Neuron (in vitro differentiated cells): ENCODE results near the gene RNASE7.

Experiments used
- H2AFZ ChIP-seq: one replicate; pipeline ENCODE4 v1.6.1; 2013; ENCODE audit warnings: low read depth, mild to moderate bottlenecking, inconsistent platforms, low read length, moderate library complexity
- H3K27me3 ChIP-seq: one replicate; pipeline ENCODE4 v1.6.1; 2013; ENCODE audit warnings: low read length; ENCODE audit not compliant: insufficient read depth
- H3K36me3 ChIP-seq: one replicate; pipeline ENCODE4 v1.6.1; 2013; ENCODE audit warnings: low read length; ENCODE audit not compliant: insufficient read depth
- H3K4me1 ChIP-seq: one replicate; pipeline ENCODE4 v1.6.1; 2013; ENCODE audit warnings: low read length; ENCODE audit not compliant: insufficient read depth
- H3K4me3 ChIP-seq: 2 replicates; pipeline ENCODE4 v1.5.1; 2013; ENCODE audit warnings: mild to moderate bottlenecking, low read length, moderate library complexity
- H3K9me3 ChIP-seq: one replicate; pipeline ENCODE4 v1.6.1; 2013; ENCODE audit warnings: low read length

Gene RNASE7

DNA sequence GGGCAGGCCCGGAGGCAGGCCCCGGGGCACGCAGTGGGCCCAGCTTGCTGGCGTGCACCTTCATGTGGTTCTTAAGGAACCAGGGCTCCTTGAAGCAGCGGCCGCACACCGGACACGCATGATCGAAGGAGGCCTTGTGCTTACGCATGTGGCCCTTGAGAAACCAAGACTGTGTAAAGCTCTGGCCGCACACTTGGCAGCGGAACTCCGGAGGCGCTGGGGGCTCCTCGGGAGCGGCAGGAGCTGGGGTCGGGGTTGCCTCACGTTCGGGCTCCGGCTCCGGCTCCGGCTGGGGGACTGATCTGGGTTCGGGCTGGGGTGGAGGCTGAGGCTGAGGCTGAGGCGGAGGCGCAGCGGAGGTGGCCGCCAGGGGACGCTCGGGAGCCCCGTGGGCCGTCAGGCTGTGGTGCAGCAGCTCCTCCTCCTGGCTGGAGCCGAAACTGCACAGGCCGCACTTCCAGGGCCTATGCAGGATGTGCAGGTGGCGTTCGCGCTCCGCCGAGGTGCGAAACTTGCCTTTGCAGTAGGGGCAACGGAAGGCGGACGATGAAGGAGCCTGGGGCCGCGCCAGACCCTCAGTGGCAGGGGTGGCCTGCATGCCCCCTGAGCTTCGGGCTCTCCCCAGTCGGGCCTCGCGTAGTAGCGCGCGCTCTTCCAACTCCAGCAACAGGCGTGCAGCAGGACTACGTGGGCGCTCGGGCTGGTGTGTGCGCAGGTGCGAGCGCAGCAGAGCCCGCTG is 50.3 kb downstream of the RNASE7 start:
- Histone ChIP-seq H3K9me3 (no peaks in the 10 kb centered on the region), H3K4me1 (peaks cover 50% of the 10 kb centered on the region), H2AFZ (no peak overlapping the region), H3K27me3 (no peaks in the 10 kb centered on the region), H3K4me3 (no peak overlapping the region), H3K36me3 (peaks cover 48% of the 10 kb centered on the region)

DNA sequence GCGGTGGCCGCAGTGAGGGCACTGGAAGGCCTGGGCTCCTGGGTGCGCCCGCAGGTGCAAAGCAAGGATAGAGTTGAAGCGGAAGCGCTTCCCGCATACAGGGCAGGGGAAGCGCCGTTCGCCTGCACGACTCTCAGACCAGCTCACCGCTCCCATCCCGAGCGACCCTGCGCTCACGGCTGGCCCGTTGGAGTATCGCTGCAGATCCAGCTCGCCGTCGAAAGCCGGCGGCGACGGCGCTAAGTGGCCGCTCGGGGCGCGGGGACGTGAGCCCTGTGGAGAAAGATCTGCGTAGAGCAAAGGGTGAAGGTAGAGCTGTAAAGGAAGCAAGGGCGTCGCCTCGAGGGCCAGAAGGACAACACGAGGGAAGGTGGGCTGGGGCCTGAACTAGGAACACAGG is 50.9 kb downstream of the RNASE7 start:
- H3K9me3 ChIP-seq: no peaks in the 10 kb centered on the region
- peaks cover 46% of the 10 kb centered on the region for H3K4me1 ChIP-seq
- H2AFZ ChIP-seq: no peak overlapping the region
- peaks cover 48% of the 10 kb centered on the region for H3K36me3 ChIP-seq
- H3K4me3 ChIP-seq: no peak overlapping the region
- H3K27me3 ChIP-seq: no peaks in the 10 kb centered on the region
